IMR-90 (cell line): ENCODE data around the gene YRDC. TPM values are rescaled to one million over a fixed set of nuclear protein-coding genes. Genes with fewer than 3 reads are reported as not detected.

Source experiments
- ATAC-seq: fragments of 200-7000 bp; cut with Tn5 transposase; 2 replicates; pipeline ENCODE4 v1.9.1; 2020; ENCODE audit warnings: low read depth, mild to moderate bottlenecking, moderate library complexity
- BruUV-seq: library from RNA; stranded (reverse); fragments of 400-500 nt; replicated peaks from 2 replicates; lab custom pipeline; 2021; lab: Mats Ljungman, UMichigan
- CTCF ChIA-PET: fragments of 300-600 bp; formaldehyde crosslinking; extraction: SDS; loops from one replicate; lab custom pipeline; 2021; ENCODE audit warnings: antibody characterized with exemption; lab: Yijun Ruan, JAX
- POLR2A ChIA-PET: fragments of 300-600 bp; sonication (Branson Sonifier 250); formaldehyde crosslinking; loops from one replicate; lab custom pipeline; 2022; ENCODE audit warnings: antibody characterized with exemption; ENCODE audit not compliant: unreplicated experiment; lab: Charles Lee
- DNase-seq: peaks from one replicate; pipeline ENCODE4 v3.0.0; 2013
- H2AFZ ChIP-seq: replicated peaks from 2 replicates; pipeline ENCODE3; 2013; ENCODE audit warnings: low read length, mild to moderate bottlenecking; ENCODE audit not compliant: poor library complexity
- H2AK5ac ChIP-seq: 2 replicates; pipeline ENCODE4 v1.6.1; 2013; ENCODE audit warnings: low read depth, low read length, inconsistent platforms
- H2AK9ac ChIP-seq: replicated peaks from 2 replicates; pipeline ENCODE3; 2013; ENCODE audit warnings: mild to moderate bottlenecking, low read depth, low read length, moderate library complexity; ENCODE audit not compliant: poor library complexity
- H2BK120ac ChIP-seq: 2 replicates; pipeline ENCODE4 v1.6.1; 2013; ENCODE audit warnings: low read depth, low read length, inconsistent platforms
- H2BK15ac ChIP-seq: 3 replicates; pipeline ENCODE4 v1.6.1; 2013; ENCODE audit warnings: low read depth, low read length, inconsistent platforms
- H2BK20ac ChIP-seq: 2 replicates; pipeline ENCODE4 v1.6.1; 2013; ENCODE audit warnings: low read depth, mild to moderate bottlenecking, inconsistent platforms, low read length, moderate library complexity
- H2BK5ac ChIP-seq: 2 replicates; pipeline ENCODE4 v1.6.1; 2013; ENCODE audit warnings: mild to moderate bottlenecking, low read depth, low read length, inconsistent platforms; ENCODE audit not compliant: poor library complexity, severe bottlenecking
- H3K14ac ChIP-seq: replicated peaks from 2 replicates; pipeline ENCODE4 v1.6.1; 2013; ENCODE audit warnings: low read depth, low read length, inconsistent platforms
- H3K18ac ChIP-seq: 2 replicates; pipeline ENCODE4 v1.6.1; 2013; ENCODE audit warnings: low read depth, low read length, control low read depth
- H3K23ac ChIP-seq: 2 replicates; pipeline ENCODE4 v1.6.1; 2013; ENCODE audit warnings: low read depth, low read length, inconsistent platforms
- H3K27ac ChIP-seq: 2 replicates; pipeline ENCODE4 v1.5.1; 2013; ENCODE audit warnings: mild to moderate bottlenecking, control low read depth, low read length; ENCODE audit not compliant: insufficient read depth
- H3K27me3 ChIP-seq: 2 replicates; pipeline ENCODE4 v1.6.1; 2013; ENCODE audit warnings: low read length; ENCODE audit not compliant: control insufficient read depth, insufficient read depth
- H3K36me3 ChIP-seq: 2 replicates; pipeline ENCODE4 v1.6.1; 2013; ENCODE audit warnings: low read length, mixed read lengths; ENCODE audit not compliant: control insufficient read depth, insufficient read depth
- H3K4ac ChIP-seq: 2 replicates; pipeline ENCODE4 v1.6.1; 2013; ENCODE audit warnings: low read depth, low read length, inconsistent platforms
- H3K4me1 ChIP-seq: 2 replicates; pipeline ENCODE4 v1.6.1; 2013; ENCODE audit warnings: low read length, mixed read lengths; ENCODE audit not compliant: control insufficient read depth, insufficient read depth
- H3K4me2 ChIP-seq: 2 replicates; pipeline ENCODE4 v1.6.1; 2013; ENCODE audit warnings: low read depth, mild to moderate bottlenecking, control low read depth, low read length, moderate library complexity
- H3K4me3 ChIP-seq: 2 replicates; pipeline ENCODE4 v1.5.1; 2013; ENCODE audit warnings: low read depth, mild to moderate bottlenecking, control low read depth, low read length, moderate library complexity; ENCODE audit not compliant: insufficient read depth
- H3K56ac ChIP-seq: 2 replicates; pipeline ENCODE4 v1.6.1; 2013; ENCODE audit warnings: low read length, inconsistent platforms; ENCODE audit not compliant: insufficient read depth; ENCODE audit errors: extremely low read depth
- H3K79me1 ChIP-seq, 2 experiments: 2 replicates each; pipeline ENCODE4 v1.6.1; 2013; ENCODE audit warnings: low read length in 2 of 2, inconsistent platforms in 1 of 2, low read depth in 1 of 2
- H3K9ac ChIP-seq: 2 replicates; pipeline ENCODE4 v1.6.1; 2013; ENCODE audit warnings: low read depth, low read length, control low read depth
- H3K9me1 ChIP-seq: 2 replicates; pipeline ENCODE4 v1.6.1; 2013; ENCODE audit warnings: low read length, inconsistent platforms; ENCODE audit not compliant: insufficient read depth
- H3K9me3 ChIP-seq: 2 replicates; pipeline ENCODE4 v1.6.1; 2013; ENCODE audit warnings: low read length; ENCODE audit not compliant: control insufficient read depth, insufficient read depth
- H4K20me1 ChIP-seq: 2 replicates; pipeline ENCODE4 v1.6.1; 2013; ENCODE audit warnings: low read length, inconsistent platforms; ENCODE audit not compliant: insufficient read depth
- H4K5ac ChIP-seq: 2 replicates; pipeline ENCODE4 v1.6.1; 2013; ENCODE audit warnings: mild to moderate bottlenecking, low read depth, low read length, control low read depth
- H4K8ac ChIP-seq, 2 experiments: 2 replicates each; pipeline ENCODE4 v1.6.1; 2013; ENCODE audit warnings: low read depth in 2 of 2, low read length in 2 of 2, control low read depth in 1 of 2, inconsistent platforms in 1 of 2
- H4K91ac ChIP-seq: 2 replicates; pipeline ENCODE4 v1.6.1; 2013; ENCODE audit warnings: low read depth, low read length, inconsistent platforms; ENCODE audit not compliant: insufficient read depth
- BHLHE40 ChIP-seq: fragments of 150-350 bp; IDR thresholded peaks from 2 replicates; pipeline ENCODE4 v1.6.1; 2016; ENCODE audit warnings: mild to moderate bottlenecking, low read depth, low read length
- FOS ChIP-seq: fragments of 150-350 bp; IDR thresholded peaks from 2 replicates; pipeline ENCODE4 v1.6.1; 2016; ENCODE audit warnings: low read depth, low read length
- MAFK ChIP-seq: IDR thresholded peaks from 2 replicates; pipeline ENCODE4 v1.6.1; 2012; ENCODE audit warnings: low read depth, low read length, improper control_type of control experiment
- NFE2L2 ChIP-seq: fragments of 150-350 bp; IDR thresholded peaks from 2 replicates; pipeline ENCODE4 v1.6.1; 2016; ENCODE audit warnings: low read depth, mild to moderate bottlenecking, low read length
- WGBS, 2 experiments: methylation state at CpG; one replicate each; pipeline versions ENCODE4 v1.1.5 to v1.1.7; 2013; ENCODE audit warnings: missing lambda C conversion rate in 2 of 2; ENCODE audit not compliant: insufficient read length in 1 of 2; ENCODE audit errors: extremely low coverage in 2 of 2; 5-methylcytosine and 5-hydroxymethylcytosine counted together
- dilution Hi-C: fragments of 300-500 bp; cut with HindIII; formaldehyde crosslinking; loops from one replicate; pipeline ENCODE4 v1.14.3; 2018; ENCODE audit warnings: low sequenced_read_pairs; ENCODE audit not compliant: unreplicated experiment
- in situ Hi-C: fragments of 300-500 bp; cut with MboI; formaldehyde crosslinking; loops from 3 replicates; pipeline ENCODE4 v1.14.3; 2019; ENCODE audit warnings: low sequenced_read_pairs, inconsistent platforms, mixed read lengths
- intact Hi-C: fragments of 100-400 bp; cut with micrococcal nuclease; formaldehyde crosslinking; loops from 2 replicates; pipeline ENCODE4 v1.10.0; 2022
- polyA plus RNA-seq, 3 experiments: library from polyadenylated mRNA; depleted of rRNA; stranded (reverse); fragments of >200 nt; gene quantifications; 2 replicates each; pipeline ENCODE4 v1.2.3, GENCODE V29; 2012; ENCODE audit warnings: low replicate concordance in 1 of 3
- total RNA-seq: library from RNA; depleted of rRNA; stranded (reverse); fragments of >200 nt; gene quantifications from 2 replicates; pipeline ENCODE4 v1.2.3, GENCODE V29; 2012
- TF ChIP-seq, protein P1 (sequence below): fragments of 150-350 bp; IDR thresholded peaks from 2 replicates; pipeline ENCODE4 v1.6.1; 2016; ENCODE audit warnings: low read depth, mild to moderate bottlenecking, low read length, moderate library complexity, borderline replicate concordance

The YRDC gene
- total and polyA plus RNA-seq, 2 of the 4 experiments (the other 2 are of a cell fraction) = 21.0 to 21.7 TPM

DNA sequence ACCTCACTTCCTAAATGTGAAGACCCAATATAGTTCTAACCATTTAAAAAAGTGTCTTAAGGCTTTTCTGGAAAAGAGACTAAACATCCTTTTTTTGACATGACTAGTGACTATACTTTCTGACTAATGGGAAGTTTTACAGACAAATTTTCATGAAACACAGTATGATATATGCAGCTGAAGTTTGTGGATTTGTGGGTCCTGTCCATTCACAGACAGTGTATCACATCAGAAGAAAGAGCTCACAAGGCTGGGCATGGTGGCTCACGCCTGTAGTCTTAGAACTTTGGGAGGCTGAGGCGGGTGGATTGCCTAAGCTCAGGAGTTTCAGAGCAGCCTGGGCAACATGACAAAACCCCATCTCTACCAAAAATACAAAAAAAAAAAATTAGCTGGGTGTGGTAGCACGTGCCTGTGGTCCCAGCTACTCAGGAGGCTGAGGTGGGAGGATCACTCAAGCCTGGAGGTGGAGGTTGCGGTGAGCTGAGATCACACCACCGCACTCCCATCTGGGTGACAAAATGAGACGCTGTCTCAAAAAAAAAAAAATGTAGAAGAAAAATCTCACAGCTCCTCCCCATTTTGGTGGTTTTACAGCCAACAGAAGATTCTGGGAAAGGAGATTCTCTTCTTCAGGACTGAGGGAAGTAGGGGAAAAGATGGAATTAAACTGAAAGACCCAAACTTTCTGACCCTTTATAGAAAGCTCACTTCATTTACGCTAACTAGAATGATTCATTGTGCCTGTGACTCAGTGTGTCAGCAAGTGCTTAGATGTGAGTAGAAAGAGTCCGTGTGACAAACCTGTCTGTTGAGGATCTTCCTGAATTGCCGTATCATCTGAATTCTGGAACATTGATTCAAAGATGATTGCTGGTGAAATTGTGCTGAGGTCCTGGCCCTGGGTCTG is 15.2 kb upstream of the YRDC start:
- H2BK15ac ChIP-seq = no peak overlapping the region
- CTCF ChIA-PET = interaction anchor here (0.7 to 1.3 kb wide), 2 partner anchors 35 to 36 kb away, joined by 3 read pairs; partner anchors contain the start of gene MTF1
- no peak overlapping the region for H2BK5ac ChIP-seq
- H3K4me2 ChIP-seq = no peak overlapping the region
- no peak overlapping the region for H3K27ac ChIP-seq
- H3K79me1 ChIP-seq = peaks cover 7 to 11% of the 10 kb centered on the region in 2 experiments; a peak in 3 of 4 replicates
- no peak overlapping the region for H2BK120ac ChIP-seq
- no peak overlapping the region for H3K4ac ChIP-seq
- H3K18ac ChIP-seq = no peak overlapping the region
- H4K20me1 ChIP-seq = no peaks in the 10 kb centered on the region
- intact Hi-C loops = no loop called here
- TF ChIP-seq FOS (peak; percentile 30; the same call in 1 of the 2 replicates), BHLHE40 (no peak), MAFK (peak; percentile 20; the same call in 1 of the 2 replicates), NFE2L2 (no peak)
- TF ChIP-seq, protein P1, sequence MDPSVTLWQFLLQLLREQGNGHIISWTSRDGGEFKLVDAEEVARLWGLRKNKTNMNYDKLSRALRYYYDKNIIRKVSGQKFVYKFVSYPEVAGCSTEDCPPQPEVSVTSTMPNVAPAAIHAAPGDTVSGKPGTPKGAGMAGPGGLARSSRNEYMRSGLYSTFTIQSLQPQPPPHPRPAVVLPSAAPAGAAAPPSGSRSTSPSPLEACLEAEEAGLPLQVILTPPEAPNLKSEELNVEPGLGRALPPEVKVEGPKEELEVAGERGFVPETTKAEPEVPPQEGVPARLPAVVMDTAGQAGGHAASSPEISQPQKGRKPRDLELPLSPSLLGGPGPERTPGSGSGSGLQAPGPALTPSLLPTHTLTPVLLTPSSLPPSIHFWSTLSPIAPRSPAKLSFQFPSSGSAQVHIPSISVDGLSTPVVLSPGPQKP = no peak
- no peak overlapping the region for H2AK5ac ChIP-seq
- H4K91ac ChIP-seq = no peak overlapping the region
- H3K9ac ChIP-seq = no peak overlapping the region
- POLR2A ChIA-PET = no interaction called here
- H3K36me3 ChIP-seq = peaks cover 36% of the 10 kb centered on the region
- WGBS, 2 experiments = 50% methylated on average over 1 of the region's 9 CpGs; no CpG with 5 or more reads in 1 of the 2 experiments
- no peak overlapping the region for H3K4me3 ChIP-seq
- peaks cover 8% of the 10 kb centered on the region; the same call in 1 of the 2 replicates for H3K4me1 ChIP-seq
- BruUV-seq = no TSS peak
- no peaks in the 10 kb centered on the region for H3K27me3 ChIP-seq
- peak; percentile 56 for DNase-seq
- peaks cover 6% of the 10 kb centered on the region; the same call in 1 of the 2 replicates for H3K9me1 ChIP-seq
- no peak overlapping the region for H3K56ac ChIP-seq
- H3K23ac ChIP-seq = no peak overlapping the region
- no peak overlapping the region for H3K14ac ChIP-seq
- no peaks in the 10 kb centered on the region for H3K9me3 ChIP-seq
- in situ Hi-C loops = no loop called here
- no peak overlapping the region for H4K5ac ChIP-seq
- no peak overlapping the region for H2BK20ac ChIP-seq
- H2AK9ac ChIP-seq = no peak overlapping the region
- no peak overlapping the region for H4K8ac ChIP-seq
- no peak for ATAC-seq
- dilution Hi-C loops = no loop called here
- H2AFZ ChIP-seq = no peak overlapping the region
